HL-60 (cell line): ENCODE data around the gene NFIB.

Experiments used
- DNase-seq, 2 experiments: peaks; one replicate each; pipeline ENCODE4 v3.0.0-alpha.2; 2010 to 2020; ENCODE audit warnings: low read depth in 1 of 2, low spot score in 1 of 2
- H3K27ac ChIP-seq: fragments of 250-450 bp; sonication (Bioruptor Pico); replicated peaks from 2 replicates; pipeline ENCODE4 v1.5.1; 2020; ENCODE audit warnings: mild to moderate bottlenecking, moderate library complexity
- H3K27me3 ChIP-seq: fragments of 250-450 bp; sonication (Bioruptor Pico); 2 replicates; pipeline ENCODE4 v1.5.1; 2021; ENCODE audit warnings: mild to moderate bottlenecking, moderate library complexity; ENCODE audit not compliant: insufficient read depth, poor library complexity, severe bottlenecking
- H3K4me3 ChIP-seq: replicated peaks from 2 replicates; pipeline ENCODE4 v1.5.1; 2011; ENCODE audit warnings: mild to moderate bottlenecking, control low read depth, low read length; ENCODE audit not compliant: insufficient read depth
- GABPA ChIP-seq: IDR thresholded peaks from 2 replicates; pipeline ENCODE4 v1.6.1; 2012; ENCODE audit warnings: low read depth
- POLR2AphosphoS5 ChIP-seq: IDR thresholded peaks from 2 replicates; pipeline ENCODE4 v1.6.1; 2012; ENCODE audit warnings: low read depth
- SPI1 ChIP-seq: IDR thresholded peaks from 2 replicates; pipeline ENCODE4 v1.6.1; 2012; ENCODE audit warnings: low read depth, mild to moderate bottlenecking, borderline replicate concordance
- TF ChIP-seq, protein P1 (sequence below): IDR thresholded peaks from 2 replicates; pipeline ENCODE4 v1.6.1; 2012; ENCODE audit warnings: low read depth; ENCODE audit not compliant: insufficient replicate concordance
- TF ChIP-seq, protein P2 (sequence below): IDR thresholded peaks from one replicate; pipeline ENCODE4 v1.5.1; 2011; ENCODE audit warnings: low read length, control low read depth, inconsistent platforms; ENCODE audit not compliant: insufficient read depth

The NFIB gene

GRCh38 chr9:14168381-14168780 lies 145.6 kb downstream of the NFIB start:
- H3K4me3 ChIP-seq, result no peak overlapping the region
- no peak overlapping the region for H3K27ac ChIP-seq
- no peaks in the 10 kb centered on the region for H3K27me3 ChIP-seq
- no peak for DNase-seq
- no peak for TF ChIP-seq POLR2AphosphoS5
- TF ChIP-seq GABPA, result no peak
- TF ChIP-seq SPI1, result no peak
- TF ChIP-seq, protein P1, sequence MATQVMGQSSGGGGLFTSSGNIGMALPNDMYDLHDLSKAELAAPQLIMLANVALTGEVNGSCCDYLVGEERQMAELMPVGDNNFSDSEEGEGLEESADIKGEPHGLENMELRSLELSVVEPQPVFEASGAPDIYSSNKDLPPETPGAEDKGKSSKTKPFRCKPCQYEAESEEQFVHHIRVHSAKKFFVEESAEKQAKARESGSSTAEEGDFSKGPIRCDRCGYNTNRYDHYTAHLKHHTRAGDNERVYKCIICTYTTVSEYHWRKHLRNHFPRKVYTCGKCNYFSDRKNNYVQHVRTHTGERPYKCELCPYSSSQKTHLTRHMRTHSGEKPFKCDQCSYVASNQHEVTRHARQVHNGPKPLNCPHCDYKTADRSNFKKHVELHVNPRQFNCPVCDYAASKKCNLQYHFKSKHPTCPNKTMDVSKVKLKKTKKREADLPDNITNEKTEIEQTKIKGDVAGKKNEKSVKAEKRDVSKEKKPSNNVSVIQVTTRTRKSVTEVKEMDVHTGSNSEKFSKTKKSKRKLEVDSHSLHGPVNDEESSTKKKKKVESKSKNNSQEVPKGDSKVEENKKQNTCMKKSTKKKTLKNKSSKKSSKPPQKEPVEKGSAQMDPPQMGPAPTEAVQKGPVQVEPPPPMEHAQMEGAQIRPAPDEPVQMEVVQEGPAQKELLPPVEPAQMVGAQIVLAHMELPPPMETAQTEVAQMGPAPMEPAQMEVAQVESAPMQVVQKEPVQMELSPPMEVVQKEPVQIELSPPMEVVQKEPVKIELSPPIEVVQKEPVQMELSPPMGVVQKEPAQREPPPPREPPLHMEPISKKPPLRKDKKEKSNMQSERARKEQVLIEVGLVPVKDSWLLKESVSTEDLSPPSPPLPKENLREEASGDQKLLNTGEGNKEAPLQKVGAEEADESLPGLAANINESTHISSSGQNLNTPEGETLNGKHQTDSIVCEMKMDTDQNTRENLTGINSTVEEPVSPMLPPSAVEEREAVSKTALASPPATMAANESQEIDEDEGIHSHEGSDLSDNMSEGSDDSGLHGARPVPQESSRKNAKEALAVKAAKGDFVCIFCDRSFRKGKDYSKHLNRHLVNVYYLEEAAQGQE, result no peak
- TF ChIP-seq, protein P2, sequence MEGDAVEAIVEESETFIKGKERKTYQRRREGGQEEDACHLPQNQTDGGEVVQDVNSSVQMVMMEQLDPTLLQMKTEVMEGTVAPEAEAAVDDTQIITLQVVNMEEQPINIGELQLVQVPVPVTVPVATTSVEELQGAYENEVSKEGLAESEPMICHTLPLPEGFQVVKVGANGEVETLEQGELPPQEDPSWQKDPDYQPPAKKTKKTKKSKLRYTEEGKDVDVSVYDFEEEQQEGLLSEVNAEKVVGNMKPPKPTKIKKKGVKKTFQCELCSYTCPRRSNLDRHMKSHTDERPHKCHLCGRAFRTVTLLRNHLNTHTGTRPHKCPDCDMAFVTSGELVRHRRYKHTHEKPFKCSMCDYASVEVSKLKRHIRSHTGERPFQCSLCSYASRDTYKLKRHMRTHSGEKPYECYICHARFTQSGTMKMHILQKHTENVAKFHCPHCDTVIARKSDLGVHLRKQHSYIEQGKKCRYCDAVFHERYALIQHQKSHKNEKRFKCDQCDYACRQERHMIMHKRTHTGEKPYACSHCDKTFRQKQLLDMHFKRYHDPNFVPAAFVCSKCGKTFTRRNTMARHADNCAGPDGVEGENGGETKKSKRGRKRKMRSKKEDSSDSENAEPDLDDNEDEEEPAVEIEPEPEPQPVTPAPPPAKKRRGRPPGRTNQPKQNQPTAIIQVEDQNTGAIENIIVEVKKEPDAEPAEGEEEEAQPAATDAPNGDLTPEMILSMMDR, result no peak

- Histone ChIP-seq H3K4me3 (no peak overlapping the region), H3K27me3 (no peaks in the 10 kb centered on the region), H3K27ac (no peak overlapping the region)
- TF ChIP-seq POLR2AphosphoS5 (no peak), GABPA (no peak), SPI1 (no peak)
- TF ChIP-seq, protein P2, result no peak
- TF ChIP-seq, protein P1, result no peak
- DNase-seq, result no peak
Measured at GRCh38 chr9:14165376-14166035, 148.4 kb downstream of the NFIB start.

DNA sequence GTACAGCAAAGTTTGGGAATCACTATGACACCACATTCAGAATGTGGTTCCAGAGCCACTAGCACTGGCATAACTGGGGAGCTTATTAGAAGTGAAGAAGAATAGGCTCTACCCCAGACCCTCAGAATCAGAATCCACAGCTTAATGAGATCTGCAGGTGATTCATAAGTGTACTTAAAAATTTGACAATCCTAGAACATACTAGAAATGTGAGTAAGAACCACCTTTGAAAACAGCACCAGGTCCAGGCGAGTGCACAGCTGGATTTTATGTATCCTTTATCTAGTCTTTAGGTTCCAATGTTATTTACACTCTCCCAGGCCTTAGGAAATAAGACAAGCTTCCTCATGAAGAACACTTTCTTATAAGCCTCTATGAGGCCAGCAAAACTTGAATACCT lies 149.0 kb downstream of the NFIB start:
- TF ChIP-seq POLR2AphosphoS5, result no peak
- TF ChIP-seq, protein P1, result no peak
- TF ChIP-seq SPI1, result no peak
- no peak for TF ChIP-seq GABPA
- TF ChIP-seq, protein P2, result no peak
- no peak overlapping the region for H3K27ac ChIP-seq
- no peak overlapping the region for H3K4me3 ChIP-seq
- H3K27me3 ChIP-seq, result no peaks in the 10 kb centered on the region
- no peak for DNase-seq
